Endometrium (tissue), 2 donors: Measurements from ENCODE around the gene FAAH.

Experiments used
- FAIRE-seq: peaks from 2 replicates; lab custom pipeline; 2012; peaks lifted over from hg19 to GRCh38; lab: Jason Lieb, UNC
- donor health status: control.
- donor health status: control.

The FAAH gene

DNA sequence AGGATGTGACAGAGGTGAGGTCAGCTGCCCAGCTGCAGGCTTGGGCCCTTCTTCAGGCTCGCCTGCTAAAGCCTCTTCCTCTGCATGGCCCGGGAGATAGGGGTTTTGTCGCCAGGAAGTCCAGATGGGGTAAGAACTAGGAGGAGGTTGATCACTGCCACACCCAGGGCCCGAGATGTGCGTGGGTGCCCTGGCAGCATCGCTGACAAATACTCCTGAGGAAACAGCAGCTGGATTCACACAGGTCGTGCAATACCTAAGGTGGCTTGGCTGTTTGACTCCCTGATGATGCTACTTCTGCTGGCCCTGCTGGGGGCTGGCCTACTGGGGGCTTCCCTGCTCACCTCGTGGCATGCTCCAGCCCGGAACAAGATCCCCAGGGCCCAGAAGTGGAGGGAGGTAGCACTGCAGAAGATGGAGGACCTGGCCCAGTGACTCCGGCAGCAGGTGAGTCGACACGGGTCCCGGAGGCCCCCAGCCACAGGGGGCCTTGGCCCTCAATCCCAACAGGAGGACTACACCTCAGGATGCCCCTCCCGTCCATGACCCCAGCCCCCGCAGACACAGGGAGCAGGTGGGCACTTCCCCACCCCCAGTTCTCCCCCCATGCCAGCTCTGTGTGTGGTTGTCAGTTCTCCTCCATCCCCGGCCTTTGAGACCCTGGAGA lies 29.6 kb downstream of the FAAH start:
- FAIRE-seq: no peak

DNA sequence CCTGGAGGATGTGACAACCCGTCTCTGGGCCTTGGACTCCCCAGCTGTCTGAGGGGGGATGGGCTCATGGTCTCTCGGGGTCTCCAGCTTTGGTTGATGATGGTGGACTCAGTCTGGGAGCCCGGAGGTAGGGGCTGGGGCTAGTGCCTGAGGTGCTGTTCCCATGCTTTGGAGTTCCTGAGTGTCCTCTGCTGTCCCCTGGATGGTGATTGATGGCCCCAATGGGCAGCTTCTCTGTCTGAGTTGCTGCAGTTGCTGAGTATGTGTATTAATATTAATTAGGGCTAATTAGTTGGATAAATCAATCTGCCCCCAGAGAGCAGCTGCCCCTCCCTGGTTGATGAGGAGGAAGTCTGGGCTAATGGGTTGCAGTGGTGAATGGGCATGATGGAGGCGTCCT lies 30.6 kb downstream of the FAAH start:
- FAIRE-seq: no peak

DNA sequence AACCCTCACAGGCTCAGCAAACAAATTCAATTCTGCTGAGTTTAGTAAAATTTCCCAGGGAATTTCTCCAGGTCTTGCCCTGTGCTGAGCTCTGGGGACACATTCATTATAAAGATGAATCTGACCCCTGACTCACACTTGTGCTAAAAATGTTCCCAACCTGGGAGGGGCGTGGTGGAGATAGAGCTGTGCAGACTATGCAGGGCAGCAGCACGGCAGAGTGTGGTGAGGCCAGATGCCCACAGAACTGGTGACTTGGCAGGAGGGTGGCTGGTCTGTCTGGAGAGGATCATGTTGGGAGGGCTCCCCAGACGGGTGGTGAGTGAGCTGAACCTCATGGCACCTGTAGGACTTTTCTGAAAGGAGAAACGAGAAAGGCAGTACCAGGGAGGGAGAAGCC lies 31.6 kb downstream of the FAAH start:
- FAIRE-seq: no peak

DNA sequence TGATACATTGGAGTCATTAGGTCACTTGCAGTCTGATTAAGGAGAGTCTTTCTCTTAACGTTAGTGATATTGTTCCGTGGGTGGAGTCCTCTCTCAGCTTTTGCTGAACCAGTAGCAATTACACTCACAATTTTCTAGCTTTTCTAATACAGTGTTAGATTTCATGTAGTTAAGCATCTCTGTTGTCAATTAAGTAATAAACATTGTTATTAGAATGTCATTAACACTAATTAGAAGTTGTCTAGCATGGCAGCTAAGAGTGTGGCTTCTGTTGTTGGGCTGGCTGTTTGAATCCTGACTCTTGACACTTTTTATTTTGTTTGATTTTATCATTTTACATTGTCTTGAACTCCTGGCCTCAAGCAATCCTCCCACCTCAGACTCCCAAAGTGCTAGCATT lies 33.4 kb downstream of the FAAH start:
- no peak for FAIRE-seq

DNA sequence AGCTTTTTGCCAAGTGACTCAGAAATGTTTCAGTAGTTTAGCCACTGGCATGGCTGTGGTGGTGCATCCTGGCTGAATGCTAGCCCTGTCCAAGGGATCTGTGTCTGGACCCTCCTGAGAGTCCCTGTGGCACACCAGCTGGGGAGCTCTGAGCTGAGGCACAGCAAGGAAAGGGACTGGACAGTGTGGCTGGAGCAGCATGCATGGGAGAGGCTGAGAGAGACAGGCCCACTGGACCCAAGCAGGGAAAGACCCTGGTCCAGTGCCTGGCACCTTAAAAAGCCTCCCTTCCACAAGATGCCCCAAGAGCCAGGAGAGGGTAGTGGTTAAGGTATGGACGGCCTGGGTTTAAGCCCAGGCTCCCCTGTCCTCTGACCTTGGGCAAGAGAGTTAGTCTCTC lies 35.3 kb downstream of the FAAH start:
- FAIRE-seq: no peak

DNA sequence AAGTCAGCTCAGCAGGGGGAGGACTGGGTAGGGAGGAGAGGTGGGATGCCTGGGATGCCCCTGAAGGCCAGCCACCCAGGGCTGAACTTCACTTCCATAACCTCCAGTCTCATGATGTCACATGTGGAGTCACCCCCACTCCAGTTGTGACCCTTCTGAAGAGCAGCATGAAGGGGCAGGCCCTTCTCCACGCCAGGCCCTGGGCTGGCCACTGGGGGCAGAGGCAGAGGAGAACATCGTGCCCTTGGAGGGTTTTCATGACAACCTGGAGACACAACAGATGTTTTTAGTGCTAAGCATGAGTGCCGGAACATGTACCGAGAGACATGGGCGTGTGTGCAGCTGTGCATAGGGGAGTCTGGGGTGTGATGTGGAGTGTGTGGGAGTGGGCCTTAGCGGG lies 37.6 kb downstream of the FAAH start:
- no peak for FAIRE-seq

DNA sequence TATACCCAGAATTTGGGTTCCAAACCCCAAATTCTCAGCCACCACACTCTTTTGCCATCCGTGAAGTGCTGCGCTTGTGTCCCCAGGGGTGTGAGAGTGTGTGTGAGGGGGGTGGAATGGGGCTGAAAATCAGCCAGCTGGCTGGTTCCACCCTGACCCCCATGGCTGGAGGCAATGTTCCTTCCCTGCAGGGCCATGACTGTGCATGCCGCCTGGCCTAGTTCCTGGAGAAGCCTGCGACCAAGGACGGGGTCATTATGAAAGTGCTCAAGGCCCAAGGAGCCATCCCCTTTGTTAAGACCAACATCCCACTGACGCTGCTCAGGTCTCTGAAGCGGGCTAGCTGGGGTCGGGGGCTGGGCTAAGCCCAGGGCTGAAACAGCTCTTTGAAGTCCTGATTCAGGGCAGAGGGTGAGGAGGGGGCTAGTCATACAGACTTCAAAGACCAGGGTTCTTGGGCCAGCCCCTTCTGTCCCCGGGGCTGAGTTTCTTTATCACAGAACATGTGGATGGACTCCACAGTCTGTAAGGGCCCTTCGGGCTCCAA lies 38.7 kb downstream of the FAAH start:
- no peak for FAIRE-seq

DNA sequence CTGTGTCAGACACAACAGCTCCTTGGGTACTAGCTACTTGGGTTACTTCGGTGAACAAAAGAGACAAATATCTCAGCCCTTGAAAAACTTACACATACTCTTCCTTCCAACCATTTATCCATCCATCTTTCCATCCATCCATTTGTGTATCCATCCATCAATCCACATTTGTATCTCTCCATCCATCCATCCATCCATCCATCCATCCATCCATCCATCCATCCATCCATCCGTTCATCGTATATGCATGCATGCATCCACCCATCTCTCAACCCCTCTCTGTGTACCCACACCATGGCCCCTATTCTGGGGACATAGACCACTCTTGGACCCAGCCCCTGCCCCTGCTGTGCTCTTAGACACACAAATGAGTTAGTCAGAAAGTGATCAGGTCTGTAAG lies 40.2 kb downstream of the FAAH start:
- FAIRE-seq: no peak

DNA sequence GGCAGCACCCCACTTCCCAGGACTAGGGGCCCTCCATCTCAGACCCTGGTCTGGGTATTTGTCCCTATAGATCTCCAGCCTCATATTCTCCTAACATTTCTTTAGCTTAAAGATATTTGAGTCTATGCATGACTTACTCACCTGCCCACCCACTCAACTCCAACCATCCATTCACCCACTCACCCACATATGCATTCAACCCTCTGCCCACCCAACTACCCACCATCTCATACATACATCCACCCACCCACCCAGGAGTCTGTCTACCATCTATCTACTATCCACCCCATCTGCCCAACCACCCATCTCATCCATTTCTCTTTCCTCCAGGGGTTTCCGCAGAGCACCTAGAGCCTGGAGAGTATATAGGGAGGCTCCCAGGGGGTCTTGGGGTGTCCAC lies 42.7 kb downstream of the FAAH start:
- no peak for FAIRE-seq

DNA sequence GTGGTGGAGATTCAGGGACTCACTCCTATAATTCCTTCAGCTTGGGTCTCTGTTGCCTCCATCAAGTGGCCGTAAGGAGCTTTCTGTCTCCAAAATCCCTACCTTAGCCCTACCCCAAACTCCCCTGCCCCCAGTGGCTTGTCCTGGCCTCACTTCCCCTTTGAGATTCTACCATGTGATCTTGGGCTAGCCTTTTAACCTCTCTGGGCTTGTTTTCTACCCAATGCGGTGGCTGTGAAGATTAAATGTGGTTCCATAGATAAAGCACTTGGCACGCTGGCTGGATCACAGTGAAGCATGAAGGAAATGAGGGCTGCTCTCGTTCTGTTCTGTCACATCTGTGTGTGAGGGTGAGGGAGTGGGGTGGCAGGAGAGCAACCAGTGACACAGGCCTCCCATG lies 43.6 kb downstream of the FAAH start:
- FAIRE-seq: no peak

DNA sequence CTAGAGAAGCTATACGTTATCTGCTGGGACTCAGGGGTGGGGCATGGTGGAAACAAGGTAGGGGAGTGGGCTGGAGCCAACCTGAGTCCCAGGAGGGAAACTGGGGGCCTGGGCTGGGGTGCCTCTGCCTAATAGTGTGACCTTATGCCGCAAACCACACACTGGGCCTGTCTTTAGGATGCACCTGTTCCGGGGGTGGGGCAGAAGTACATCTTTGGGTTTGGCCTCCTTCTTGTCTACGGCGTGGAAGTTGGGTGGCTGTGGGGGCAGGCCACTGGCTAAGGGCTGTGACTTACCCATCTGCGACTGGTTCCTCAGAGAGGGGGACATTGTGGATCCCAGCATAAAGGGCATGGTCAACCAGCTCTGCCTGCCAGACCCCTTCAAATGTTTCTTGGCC lies 44.2 kb downstream of the FAAH start:
- no peak for FAIRE-seq

DNA sequence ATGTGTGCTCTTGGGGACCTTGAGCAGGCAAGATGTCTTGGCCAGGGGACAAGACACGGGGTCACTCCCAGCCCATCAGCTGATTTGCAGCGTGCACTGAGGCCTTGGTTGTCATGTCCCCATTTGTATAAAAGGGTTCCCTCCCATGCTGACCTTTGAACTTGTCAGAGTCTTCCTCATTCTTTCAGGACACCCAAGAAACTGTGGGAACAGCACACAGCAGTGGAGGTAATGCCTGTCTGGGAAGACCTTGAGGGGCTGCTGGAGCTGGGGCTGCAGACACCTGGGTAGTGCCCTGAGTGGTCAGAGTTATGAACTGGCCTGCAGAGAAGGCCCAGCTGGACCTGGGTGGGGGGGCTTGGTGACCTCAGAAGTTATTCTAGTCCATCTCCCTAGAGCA lies 46.4 kb downstream of the FAAH start:
- FAIRE-seq: no peak

DNA sequence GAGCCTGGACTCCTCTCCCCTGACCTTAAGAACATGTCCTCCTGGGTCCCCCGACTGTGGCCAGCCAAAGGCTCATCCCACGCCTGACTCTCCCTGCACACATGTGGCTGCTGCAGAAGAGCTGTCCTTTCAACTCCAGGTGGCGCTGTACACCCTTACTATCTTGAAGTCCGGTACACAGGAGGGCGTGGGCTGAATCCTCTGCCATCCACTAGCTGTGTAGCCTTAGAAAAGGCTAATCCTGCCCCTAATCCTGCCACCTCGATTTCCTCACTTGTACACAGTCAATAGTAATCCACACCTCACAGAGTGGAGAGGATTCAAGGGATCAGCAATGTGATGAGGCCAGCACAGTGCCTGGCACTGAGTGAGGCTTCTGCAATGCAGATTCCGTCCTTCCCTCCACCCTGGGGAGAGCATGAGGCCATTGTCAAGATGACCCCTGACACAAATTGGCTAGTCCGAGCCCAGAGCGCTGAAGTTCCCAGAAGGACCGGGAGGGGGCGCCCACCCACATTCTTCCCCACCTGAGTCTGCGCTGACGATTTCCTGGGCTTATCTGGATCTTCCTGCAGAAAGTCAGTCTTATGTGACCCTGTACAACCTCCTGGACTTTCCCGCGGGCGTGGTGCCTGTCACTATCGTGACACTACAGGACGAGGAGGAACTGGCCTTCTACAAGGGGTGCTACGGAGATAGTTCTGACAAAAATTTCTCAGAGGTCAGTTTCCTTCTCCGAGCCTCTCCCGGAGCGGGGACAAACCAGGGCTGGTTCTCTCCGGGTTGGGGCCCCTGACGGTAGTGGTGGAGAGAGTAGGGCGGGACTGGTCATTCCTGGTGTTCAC lies 48.4 kb downstream of the FAAH start:
- FAIRE-seq: no peak

DNA sequence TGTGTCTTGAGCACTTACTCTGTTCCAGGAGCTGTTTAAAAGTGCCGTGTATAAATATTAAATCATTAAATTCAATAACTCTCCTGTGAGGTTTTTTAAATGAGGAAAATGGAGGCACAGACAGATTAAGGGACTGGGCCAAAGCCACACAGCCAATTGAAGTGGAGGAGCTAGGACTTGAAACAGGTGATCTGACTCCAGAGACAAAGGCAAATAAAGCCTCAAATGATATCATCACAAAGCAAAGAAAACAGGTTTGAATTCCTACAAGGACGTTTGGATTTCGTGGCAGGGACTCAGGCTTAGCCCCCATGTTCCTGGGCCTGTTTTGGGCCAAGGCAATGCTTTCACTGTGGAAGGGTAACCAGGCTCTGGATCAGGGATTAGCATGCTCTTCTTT lies 50.3 kb downstream of the FAAH start:
- no peak for FAIRE-seq

DNA sequence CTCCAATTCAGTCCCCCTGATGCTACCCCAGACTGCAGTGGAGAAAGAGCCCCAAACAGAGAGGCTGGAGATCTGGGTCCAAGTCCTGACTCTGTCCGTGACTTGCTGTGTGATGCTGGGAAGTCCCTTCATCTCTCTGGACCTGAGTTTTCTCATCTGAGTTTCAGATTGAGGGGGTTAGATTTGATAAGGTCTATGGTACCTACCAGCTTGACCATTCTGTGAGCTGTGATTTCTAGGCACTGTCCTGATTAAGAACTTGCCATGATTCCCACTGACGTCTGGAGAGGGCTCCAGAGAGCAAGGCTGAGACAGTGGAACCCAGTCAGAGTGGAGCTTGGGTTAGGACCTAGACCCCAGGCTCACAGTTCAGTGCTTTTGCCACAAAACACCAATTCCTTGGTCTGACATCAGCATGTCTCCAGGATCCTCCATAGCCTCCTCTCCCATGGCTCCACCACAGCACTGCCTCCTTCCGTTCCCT lies 51.7 kb downstream of the FAAH start:
- FAIRE-seq: no peak

DNA sequence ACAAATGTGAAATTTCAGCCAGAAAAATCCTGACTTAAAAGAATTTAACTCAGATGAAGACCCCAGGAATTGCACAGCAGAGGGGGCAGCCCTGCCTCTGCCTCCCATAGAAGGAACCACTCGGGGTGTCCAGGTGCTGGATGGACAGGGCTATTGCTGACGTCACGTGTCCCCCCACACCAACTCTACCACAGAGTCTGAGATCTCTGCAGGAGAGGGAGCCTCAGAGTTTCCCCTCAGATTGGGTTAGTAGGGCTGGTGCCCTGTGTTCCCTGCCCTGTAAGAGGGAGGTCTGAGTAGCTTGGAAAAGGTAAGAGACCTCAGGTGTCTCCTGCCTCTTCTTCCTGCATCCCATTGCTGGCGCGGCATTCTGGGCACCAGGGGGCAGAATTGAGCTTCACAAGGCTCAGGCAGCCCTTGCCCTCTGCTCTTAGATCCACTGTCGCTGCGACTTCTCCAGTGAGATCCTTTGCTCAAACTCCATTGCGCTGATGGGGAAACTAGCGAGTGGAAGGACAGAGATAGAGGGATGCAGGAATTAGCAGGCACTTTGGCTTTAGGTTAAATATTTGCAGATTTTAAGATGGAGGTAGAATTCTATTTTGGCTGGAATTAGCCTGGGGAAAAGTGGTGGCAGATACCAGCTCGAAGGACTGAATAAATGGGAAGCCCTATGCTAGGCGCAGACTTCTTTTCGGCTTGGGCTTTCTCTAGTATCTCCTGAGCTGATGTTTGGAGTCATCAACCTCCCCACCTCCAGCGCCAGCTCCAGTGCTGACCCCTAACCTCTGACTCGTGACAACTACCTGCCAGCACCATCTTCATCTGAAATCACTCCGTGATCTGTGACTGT lies 52.8 kb downstream of the FAAH start:
- no peak for FAIRE-seq

DNA sequence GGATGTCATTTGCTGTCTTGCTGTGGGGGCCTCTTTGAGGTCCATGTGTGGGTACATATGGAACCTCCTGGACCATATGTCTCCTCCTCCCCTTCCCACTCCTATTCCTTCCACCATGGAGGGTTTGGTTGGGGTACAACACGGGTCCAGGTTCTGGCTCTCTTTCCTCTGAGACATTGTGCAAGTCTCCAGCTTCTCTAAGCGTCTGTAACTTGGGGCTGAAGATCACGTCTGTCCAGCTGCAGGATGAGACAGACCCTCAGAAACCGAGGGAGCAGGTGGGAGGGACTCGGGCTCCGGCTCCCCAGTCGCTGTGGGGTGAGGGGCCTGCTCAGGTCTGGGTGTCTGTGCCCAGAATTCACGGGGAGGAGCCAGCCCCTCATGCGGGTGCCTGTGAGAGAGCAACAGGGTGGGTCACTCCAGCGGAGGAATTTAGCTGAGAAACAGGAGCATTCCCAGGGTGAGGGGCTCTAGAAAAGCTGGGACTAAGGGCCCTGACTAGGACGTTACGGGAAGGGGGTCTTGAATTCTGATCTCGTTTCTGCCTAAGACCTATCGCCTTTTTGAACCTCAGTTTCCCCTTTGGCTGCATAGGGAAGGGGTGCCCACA lies 53.5 kb downstream of the FAAH start:
- no peak for FAIRE-seq

DNA sequence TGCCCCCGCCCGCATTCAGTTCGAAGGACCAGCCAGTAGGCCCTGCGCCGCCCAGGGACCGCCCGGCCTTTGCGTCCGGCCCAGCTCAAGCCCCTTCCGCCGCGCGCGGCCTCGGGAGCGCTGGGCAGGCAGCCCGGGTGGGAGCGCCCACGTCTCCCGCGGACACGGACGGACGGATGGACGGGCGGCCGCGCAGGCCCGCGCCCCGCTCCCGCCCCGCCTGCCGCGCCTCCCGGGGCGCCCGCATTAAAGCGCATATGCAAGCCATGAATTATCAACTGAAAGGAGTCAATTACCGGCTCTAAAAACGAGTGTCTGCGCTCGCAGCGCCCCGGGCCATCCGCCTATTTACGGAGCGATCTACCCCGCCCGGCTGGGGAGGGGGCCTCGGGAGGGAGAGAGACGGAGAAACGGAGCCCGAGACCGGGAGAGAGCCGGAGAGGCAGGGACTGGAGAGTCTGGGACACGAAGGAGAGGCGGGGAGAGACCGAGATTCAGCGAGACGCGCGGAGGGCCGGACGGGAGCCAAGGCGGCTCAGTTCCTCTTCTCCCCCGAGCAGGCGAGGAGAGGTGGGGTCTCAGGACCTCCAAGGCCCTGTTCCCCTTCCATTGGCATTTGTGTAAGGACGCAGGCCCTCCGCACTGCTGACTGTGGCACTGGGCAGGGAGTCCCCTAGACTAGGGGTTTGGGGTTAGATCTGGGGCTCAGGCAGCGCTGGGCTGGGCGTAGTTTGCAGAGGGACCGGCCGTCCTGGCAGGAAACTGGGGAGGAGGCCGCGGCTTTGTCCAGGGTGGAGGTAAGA lies 54.2 kb downstream of the FAAH start:
- no peak for FAIRE-seq

DNA sequence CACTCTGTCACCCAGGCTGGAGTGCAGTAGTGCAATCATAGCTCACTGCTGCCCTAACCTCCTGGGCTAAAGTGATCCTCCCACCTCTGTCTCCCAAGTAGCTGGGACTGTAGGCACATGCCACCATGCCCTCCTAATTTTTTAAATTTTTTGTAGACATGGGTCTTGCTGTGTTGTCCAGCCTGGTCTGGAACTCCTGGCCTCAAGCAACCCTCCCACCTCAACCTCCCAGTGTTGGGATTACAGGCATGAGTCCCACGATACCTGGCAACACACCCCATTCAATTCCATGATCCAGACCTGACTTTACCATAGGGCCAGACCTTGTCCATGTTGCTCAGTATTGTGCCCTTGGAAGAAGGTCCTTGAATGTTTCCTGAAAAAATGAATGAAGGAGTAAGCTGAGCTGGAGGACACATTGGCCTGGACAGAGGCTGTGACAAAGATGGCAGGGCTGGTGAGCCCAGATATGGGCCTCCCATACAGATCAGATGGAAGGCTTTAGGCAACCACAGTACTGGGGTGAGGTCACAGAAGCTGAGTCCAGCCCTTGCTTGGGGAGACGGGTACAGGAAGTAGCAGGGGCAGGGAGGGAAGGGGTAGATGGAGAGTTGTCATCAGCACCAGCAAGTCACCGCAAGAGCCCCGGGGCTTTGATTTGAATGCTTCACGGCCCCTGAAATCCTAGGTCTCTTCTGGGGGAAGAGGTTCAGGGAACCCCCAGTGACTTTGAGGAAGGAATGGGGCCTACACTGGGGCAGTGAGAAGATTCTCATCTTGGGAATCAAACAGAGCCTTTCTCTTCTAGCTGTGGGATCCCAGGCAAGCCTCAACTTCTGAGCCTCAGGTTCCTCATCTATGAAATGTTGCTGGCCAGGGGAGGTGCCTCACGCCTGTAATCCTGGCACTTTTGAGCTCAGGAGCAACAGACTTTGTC lies 55.4 kb downstream of the FAAH start:
- no peak for FAIRE-seq

DNA sequence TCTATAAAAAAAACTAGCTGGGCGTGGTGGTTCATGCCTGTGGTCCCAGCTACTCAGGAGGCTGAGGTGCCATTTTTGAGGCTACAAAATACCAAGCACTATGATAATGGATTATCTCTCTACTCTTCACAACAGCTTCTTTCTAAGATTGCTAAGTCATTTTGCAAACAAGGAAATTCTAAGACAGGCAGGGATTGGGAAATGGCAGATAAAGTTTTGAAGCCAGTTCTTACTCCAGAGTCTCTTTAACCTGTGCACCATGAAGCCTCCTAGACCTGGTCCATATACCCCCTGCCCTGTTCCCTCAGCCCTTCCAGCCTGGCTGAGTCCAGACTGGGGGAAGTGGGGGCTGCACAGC lies 56.0 kb downstream of the FAAH start:
- FAIRE-seq: no peak
